Coronary artery (tissue), 2 donors: ENCODE data around the gene CAPN14.

ENCODE experiments used
- DNase-seq: peaks from one replicate; pipeline ENCODE4 v3.0.0-alpha.2; 2017; ENCODE audit warnings: low spot score
- H3K27ac ChIP-seq, 2 donors: fragments of 200-600 bp; sonication (generic); one replicate each; pipeline ENCODE4 v1.5.1; 2016 to 2019
- H3K4me3 ChIP-seq: fragments of 200-600 bp; sonication (generic); 2 replicates; pipeline ENCODE4 v1.5.1; 2016; ENCODE audit warnings: mild to moderate bottlenecking, moderate library complexity
- TF ChIP-seq, protein P1 (sequence below): fragments of 200-600 bp; sonication (generic); IDR thresholded peaks from one replicate; pipeline ENCODE4 v1.5.1; 2019; ENCODE audit warnings: antibody characterized with exemption

The CAPN14 gene

DNA sequence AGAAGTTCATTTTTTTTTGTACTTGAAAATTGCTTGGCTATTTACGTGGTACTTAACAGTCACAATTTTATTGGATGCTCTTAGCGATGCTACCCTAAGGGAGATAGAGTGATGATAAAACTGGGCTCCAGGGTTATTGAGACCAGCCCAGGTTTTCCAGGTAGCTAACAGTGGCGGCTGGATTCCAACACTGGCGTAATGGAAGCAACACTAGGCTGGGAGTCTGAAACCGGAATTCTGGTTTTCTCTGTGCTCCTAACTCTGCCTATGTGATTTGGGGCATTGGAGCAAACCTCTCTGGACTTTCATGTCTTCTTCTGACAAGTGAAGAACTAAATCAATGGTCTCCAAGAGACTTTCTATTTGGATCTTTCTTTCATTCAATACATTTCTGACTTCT, 69.7 kb downstream of the CAPN14 start:
- Histone ChIP-seq H3K27ac (no peak overlapping the region), H3K4me3 (no peak overlapping the region)
- TF ChIP-seq, protein P1, sequence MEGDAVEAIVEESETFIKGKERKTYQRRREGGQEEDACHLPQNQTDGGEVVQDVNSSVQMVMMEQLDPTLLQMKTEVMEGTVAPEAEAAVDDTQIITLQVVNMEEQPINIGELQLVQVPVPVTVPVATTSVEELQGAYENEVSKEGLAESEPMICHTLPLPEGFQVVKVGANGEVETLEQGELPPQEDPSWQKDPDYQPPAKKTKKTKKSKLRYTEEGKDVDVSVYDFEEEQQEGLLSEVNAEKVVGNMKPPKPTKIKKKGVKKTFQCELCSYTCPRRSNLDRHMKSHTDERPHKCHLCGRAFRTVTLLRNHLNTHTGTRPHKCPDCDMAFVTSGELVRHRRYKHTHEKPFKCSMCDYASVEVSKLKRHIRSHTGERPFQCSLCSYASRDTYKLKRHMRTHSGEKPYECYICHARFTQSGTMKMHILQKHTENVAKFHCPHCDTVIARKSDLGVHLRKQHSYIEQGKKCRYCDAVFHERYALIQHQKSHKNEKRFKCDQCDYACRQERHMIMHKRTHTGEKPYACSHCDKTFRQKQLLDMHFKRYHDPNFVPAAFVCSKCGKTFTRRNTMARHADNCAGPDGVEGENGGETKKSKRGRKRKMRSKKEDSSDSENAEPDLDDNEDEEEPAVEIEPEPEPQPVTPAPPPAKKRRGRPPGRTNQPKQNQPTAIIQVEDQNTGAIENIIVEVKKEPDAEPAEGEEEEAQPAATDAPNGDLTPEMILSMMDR: no peak
- DNase-seq: no peak

DNA sequence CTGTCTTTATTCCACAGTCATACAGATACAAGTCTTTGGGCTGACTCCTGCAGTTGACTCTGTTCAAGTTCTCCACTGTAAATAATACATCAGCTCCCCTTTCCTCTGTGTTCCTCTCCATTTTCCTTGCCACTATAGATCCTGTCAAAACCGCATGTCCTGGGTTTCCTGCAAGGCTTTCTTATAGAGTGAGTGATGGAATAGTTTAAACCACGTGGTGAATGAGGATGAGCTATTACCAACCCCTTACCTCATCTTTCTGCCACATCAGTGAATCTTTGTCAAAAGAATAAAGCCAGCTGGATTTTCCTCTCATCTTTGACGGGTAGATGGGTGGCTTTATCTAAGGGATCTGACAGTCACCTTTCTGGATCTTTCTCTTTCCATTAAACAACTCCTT, 75.2 kb downstream of the CAPN14 start:
- TF ChIP-seq, protein P1: no peak
- no peak for DNase-seq
- H3K27ac ChIP-seq: no peak overlapping the region
- no peak overlapping the region for H3K4me3 ChIP-seq

DNA sequence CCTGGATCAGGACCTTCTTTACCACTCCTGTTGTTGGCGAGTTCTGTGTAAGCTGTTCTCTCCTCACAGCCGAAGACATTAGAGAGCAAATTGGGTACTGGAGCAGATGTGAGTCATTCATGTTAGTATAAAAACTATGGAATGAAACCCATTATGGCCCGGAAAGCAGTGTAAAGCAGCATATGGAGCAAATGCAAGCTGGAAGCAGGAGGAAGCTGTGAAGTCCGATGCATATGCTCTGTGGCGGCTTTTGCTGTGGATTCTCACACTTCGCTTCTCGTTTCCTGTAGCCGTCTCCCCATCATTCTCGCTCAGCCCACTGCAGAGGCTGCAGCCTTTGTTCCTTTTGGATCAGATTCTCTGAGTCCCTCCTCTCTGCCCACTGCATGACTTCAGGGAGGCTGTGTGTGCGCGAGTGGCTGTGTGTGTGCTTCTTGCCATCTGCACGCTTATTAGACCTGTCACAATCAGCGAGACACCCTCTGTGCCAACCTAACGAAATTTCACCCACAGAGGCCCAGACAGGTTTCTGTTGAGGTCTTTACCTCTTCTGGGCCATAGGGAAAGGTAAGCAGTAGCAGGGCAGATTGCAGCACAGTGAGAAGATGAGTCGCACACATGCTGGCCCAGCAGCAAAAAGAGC, 75.8 kb downstream of the CAPN14 start:
- DNase-seq: no peak
- TF ChIP-seq, protein P1: no peak

DNA sequence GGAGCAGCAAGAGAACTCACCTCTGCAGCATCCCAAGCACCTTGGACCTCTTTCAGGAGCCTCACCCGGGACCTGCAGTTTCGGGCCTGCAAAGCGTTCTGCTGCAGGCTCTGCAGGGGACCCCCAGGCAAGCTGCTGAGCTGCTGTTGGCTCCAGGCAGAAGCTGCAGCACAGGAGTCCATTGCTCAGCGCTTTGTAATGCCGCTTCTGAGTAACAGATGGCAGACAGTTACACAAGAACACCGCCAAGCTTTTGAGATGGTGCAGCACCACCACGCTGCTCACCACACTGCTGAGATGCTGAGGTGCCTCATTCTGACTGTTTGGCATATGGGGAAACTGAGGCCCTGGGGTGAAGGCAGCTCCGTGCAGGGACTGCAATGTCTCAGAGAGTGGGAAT, 77.2 kb downstream of the CAPN14 start:
- TF ChIP-seq, protein P1: no peak
- no peak for DNase-seq
- Histone ChIP-seq H3K27ac (no peak overlapping the region), H3K4me3 (no peak overlapping the region)

More for the DNA sequence above, 75.8 kb downstream of the CAPN14 start:
- no peak overlapping the region for H3K27ac ChIP-seq
- H3K4me3 ChIP-seq: no peak overlapping the region

DNA sequence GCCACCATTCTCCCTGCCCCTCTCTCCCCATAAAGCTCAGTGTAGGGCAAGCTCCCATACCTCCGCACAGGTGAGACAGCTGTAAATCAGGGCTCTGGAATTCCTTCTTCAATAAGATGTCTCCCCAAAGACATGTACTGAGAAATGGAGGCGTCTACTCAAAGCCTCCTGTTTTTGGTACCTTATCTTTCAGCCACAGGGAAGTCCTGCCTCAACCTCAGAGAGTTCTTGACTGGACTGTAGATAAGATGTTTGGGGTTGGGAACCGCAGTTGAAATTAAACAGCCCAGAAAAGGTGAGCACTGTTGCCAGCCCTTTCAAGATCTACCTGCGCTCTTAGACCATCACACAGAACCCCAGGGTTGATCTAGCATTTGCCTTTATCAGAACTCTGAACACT, 77.6 kb downstream of the CAPN14 start:
- TF ChIP-seq, protein P1: no peak
- Histone ChIP-seq H3K27ac (no peak overlapping the region), H3K4me3 (no peak overlapping the region)
- DNase-seq: no peak

DNA sequence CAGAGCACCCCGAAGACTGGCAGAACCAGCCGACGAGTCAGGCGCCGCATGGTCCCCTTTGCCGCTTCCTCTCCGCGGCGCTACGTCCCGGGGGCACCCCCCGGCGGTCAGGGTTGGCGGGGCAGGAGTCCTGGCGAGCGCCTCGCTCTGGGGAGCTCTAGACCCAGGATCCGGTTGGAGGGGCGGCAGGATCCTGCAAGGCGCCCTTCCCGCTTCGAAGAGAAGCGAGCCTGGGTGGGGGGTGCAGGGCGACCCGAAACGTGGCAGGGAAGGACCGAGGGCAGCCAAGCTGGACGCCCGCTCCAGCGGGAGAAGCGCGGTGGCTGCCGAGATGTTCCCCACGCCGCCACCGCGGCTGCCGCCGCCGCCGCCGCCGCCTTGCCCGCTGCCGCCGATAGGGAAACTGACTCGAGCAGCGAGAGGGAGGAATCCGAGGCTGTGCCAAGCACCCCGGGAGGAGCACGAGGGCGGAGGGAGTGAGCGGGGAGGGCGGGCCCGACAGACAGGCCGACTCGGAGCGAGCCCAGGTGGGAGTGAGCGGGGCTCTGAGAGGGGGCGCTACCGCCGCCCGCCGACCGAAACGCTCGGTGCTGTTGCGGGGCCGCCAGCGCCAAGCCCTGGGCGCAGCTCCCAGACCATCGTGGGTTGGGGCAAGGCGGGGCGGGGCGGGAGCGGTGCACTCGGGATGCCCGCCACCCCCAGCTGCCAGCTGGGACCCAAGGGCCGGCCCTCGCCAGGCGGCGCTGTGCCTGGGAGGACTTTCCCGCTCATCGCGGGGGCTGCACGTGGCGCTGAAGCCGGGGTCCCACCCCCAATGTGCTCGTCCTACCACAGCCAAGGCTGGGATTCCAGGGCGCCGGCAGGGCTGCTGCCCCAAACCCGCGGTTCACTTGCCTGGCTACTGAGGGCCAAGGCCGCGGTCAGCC, 79.0 kb downstream of the CAPN14 start, which contains the start of gene GALNT14:
TSS of gene GALNT14 (minus strand) at position 404 of the 926 bp plus-strand sequence. CDS start at position 50, 354 bp downstream.
- H3K27ac ChIP-seq: no peak within 1 kb of the TSS
- DNase-seq: no peak
- H3K4me3 ChIP-seq: peak within 1 kb of the TSS; percentile 68
- TF ChIP-seq, protein P1: peak; percentile 36
